Neutrophil (primary cell): Measurements from ENCODE around the gene PAM.

Source experiments
- H3K27ac ChIP-seq: fragments of 200-600 bp; sonication (generic); 2 replicates; pipeline ENCODE4 v1.5.1; 2016; ENCODE audit warnings: mild to moderate bottlenecking, moderate library complexity
- H3K27me3 ChIP-seq: fragments of 200-600 bp; sonication (generic); 2 replicates; pipeline ENCODE4 v1.6.0; 2016; ENCODE audit warnings: mild to moderate bottlenecking
- H3K36me3 ChIP-seq: fragments of 200-600 bp; sonication (generic); 2 replicates; pipeline ENCODE4 v1.5.1; 2017
- H3K4me1 ChIP-seq, 2 experiments: fragments of 200-600 bp in 1 of 2; sonication (generic) in 1 of 2; 1 replicate in 1 of 2; 2 replicates in 1 of 2; pipeline versions ENCODE4 v1.5.1 to v1.6.1; 2013 to 2016; ENCODE audit warnings: low read depth in 1 of 2, low read length in 1 of 2, mild to moderate bottlenecking in 1 of 2, moderate library complexity in 1 of 2; ENCODE audit not compliant: control insufficient read depth in 1 of 2, insufficient read depth in 1 of 2
- H3K4me3 ChIP-seq, 2 experiments: fragments of 200-600 bp in 1 of 2; sonication (generic) in 1 of 2; 1 replicate in 1 of 2; 2 replicates in 1 of 2; pipeline ENCODE4 v1.5.1; 2013 to 2016; ENCODE audit warnings: low read depth in 1 of 2, low read length in 1 of 2, mild to moderate bottlenecking in 1 of 2, moderate library complexity in 1 of 2
- H3K9me3 ChIP-seq: fragments of 200-600 bp; sonication (generic); 2 replicates; pipeline ENCODE4 v1.5.1; 2016
- CTCF ChIP-seq: fragments of 200-600 bp; sonication (generic); IDR thresholded peaks from 2 replicates; pipeline ENCODE4 v1.5.1; 2016; ENCODE audit warnings: antibody characterized with exemption

Gene PAM

GRCh38 chr5:102765350-102765749 lies 10.2 kb downstream of the PAM start:
- Histone ChIP-seq H3K4me1 (peaks cover 5 to 7% of the 10 kb centered on the region in 2 experiments), H3K4me3 (no peak overlapping the region)

GRCh38 chr5:102766295-102767090 lies 11.4 kb downstream of the PAM start:
- no peaks in the 10 kb centered on the region for H3K27me3 ChIP-seq
- no peak overlapping the region for H3K4me3 ChIP-seq
- peaks cover 10 to 12% of the 10 kb centered on the region in 2 experiments for H3K4me1 ChIP-seq
- no peak for TF ChIP-seq CTCF
- no peaks in the 10 kb centered on the region for H3K9me3 ChIP-seq
- no peaks in the 10 kb centered on the region for H3K36me3 ChIP-seq
- H3K27ac ChIP-seq, result no peak overlapping the region

More at GRCh38 chr5:102765350-102765749, 10.2 kb downstream of the PAM start:
- no peaks in the 10 kb centered on the region for H3K36me3 ChIP-seq
- H3K27me3 ChIP-seq, result no peaks in the 10 kb centered on the region
- no peak overlapping the region for H3K27ac ChIP-seq
- H3K9me3 ChIP-seq, result no peaks in the 10 kb centered on the region
- TF ChIP-seq CTCF, result no peak

- no peaks in the 10 kb centered on the region for H3K27me3 ChIP-seq
- H3K9me3 ChIP-seq, result no peaks in the 10 kb centered on the region
- no peak for TF ChIP-seq CTCF
- no peak overlapping the region for H3K27ac ChIP-seq
- peaks cover 24 to 25% of the 10 kb centered on the region in 2 experiments for H3K4me1 ChIP-seq
- no peak overlapping the region for H3K4me3 ChIP-seq
- no peaks in the 10 kb centered on the region for H3K36me3 ChIP-seq
Measured at GRCh38 chr5:102767862-102768261, 12.8 kb downstream of the PAM start.

- Histone ChIP-seq H3K4me3 (no peak overlapping the region), H3K36me3 (no peaks in the 10 kb centered on the region), H3K9me3 (no peaks in the 10 kb centered on the region), H3K4me1 (peaks cover 29 to 30% of the 10 kb centered on the region in 2 experiments), H3K27ac (no peak overlapping the region), H3K27me3 (no peaks in the 10 kb centered on the region)
- TF ChIP-seq CTCF, result no peak
Measured at GRCh38 chr5:102770803-102771202, 15.7 kb downstream of the PAM start.

GRCh38 chr5:102771435-102771834 lies 16.3 kb downstream of the PAM start:
- TF ChIP-seq CTCF, result no peak
- Histone ChIP-seq H3K4me3 (peak overlapping the region in 1 of 2 experiments; percentile 3), H3K36me3 (no peaks in the 10 kb centered on the region), H3K27me3 (no peaks in the 10 kb centered on the region), H3K9me3 (no peaks in the 10 kb centered on the region), H3K27ac (peak overlapping the region; percentile 71), H3K4me1 (peaks cover 29 to 30% of the 10 kb centered on the region in 2 experiments)
